HEK293 (cell line): ENCODE results near the gene PLCB1.
A peak's percentile ranks its signal among the peaks of the same experiment; 100 is the strongest.

Experiments
- CTCF ChIA-PET: fragments of 350-600 bp; formaldehyde crosslinking; extraction: SDS; loops from one replicate; lab custom pipeline; 2021; ENCODE audit warnings: antibody characterized with exemption; lab: Yijun Ruan, JAX
- POLR2A ChIA-PET: fragments of 300-600 bp; formaldehyde crosslinking; extraction: SDS; loops from one replicate; lab custom pipeline; 2020; ENCODE audit warnings: antibody characterized with exemption, inconsistent platforms; lab: Yijun Ruan, JAX
- H3K27ac ChIP-seq: fragments of 200-500 bp; sonication (Bioruptor generic); 2 replicates; pipeline ENCODE4 v1.5.1; 2014; ENCODE audit warnings: low read depth, low read length, control low read depth, inconsistent platforms; ENCODE audit errors: extremely low read depth
- H3K36me3 ChIP-seq, 2 experiments: fragments of 200-500 bp in 1 of 2; sonication (Bioruptor generic) in 1 of 2; 1 replicate in 1 of 2; 2 replicates in 1 of 2; pipeline ENCODE4 v1.5.1; 2014 to 2017; ENCODE audit warnings: inconsistent platforms in 2 of 2, low read length in 2 of 2; ENCODE audit not compliant: control insufficient read depth in 2 of 2, insufficient read depth in 1 of 2
- H3K4me1 ChIP-seq: fragments of 200-500 bp; sonication (Bioruptor generic); 2 replicates; pipeline ENCODE4 v1.5.1; 2014; ENCODE audit warnings: mild to moderate bottlenecking, low read length, inconsistent platforms; ENCODE audit not compliant: control insufficient read depth, insufficient read depth
- H3K4me3 ChIP-seq: 2 replicates; pipeline ENCODE4 v1.5.1; 2011; ENCODE audit warnings: low read depth, mild to moderate bottlenecking, control low read depth, low read length, moderate library complexity
- H3K9me3 ChIP-seq: fragments of 200-500 bp; sonication (Bioruptor generic); 2 replicates; pipeline ENCODE4 v1.5.1; 2014; ENCODE audit warnings: low read depth, low read length, inconsistent platforms; ENCODE audit not compliant: control insufficient read depth, insufficient read depth
- REST ChIP-seq: fragments of 450-650 bp; formaldehyde crosslinking; IDR thresholded peaks from 2 replicates; pipeline ENCODE4 v1.5.1; 2016; ENCODE audit warnings: missing biosample characterization, missing genetic modification characterization
- ZBTB11 ChIP-seq: fragments of 450-650 bp; formaldehyde crosslinking; conservative IDR thresholded peaks from 2 replicates; pipeline ENCODE4 v1.5.1; 2016; ENCODE audit warnings: low read depth, missing biosample characterization, missing genetic modification characterization
- ZBTB21 ChIP-seq: fragments of 450-650 bp; formaldehyde crosslinking; IDR thresholded peaks from 2 replicates; pipeline ENCODE4 v1.5.1; 2017; ENCODE audit warnings: missing biosample characterization, missing genetic modification characterization
- ZBTB26 ChIP-seq: fragments of 450-650 bp; formaldehyde crosslinking; optimal IDR thresholded peaks from 2 replicates; pipeline ENCODE3; 2016; ENCODE audit warnings: missing biosample characterization, mild to moderate bottlenecking, missing genetic modification characterization
- ZFP3 ChIP-seq: fragments of 450-650 bp; formaldehyde crosslinking; IDR thresholded peaks from 2 replicates; pipeline ENCODE4 v1.5.1; 2016; ENCODE audit warnings: low read depth, missing biosample characterization, missing genetic modification characterization
- ZIC2 ChIP-seq: fragments of 450-650 bp; formaldehyde crosslinking; IDR thresholded peaks from 2 replicates; pipeline ENCODE4 v1.5.1; 2016; ENCODE audit warnings: missing biosample characterization, missing genetic modification characterization
- ZNF175 ChIP-seq: fragments of 450-650 bp; formaldehyde crosslinking; IDR thresholded peaks from 2 replicates; pipeline ENCODE4 v1.5.1; 2016; ENCODE audit warnings: missing biosample characterization, missing genetic modification characterization
- ZNF18 ChIP-seq: fragments of 450-650 bp; formaldehyde crosslinking; IDR thresholded peaks from 2 replicates; pipeline ENCODE4 v1.5.1; 2016; ENCODE audit warnings: missing biosample characterization, missing genetic modification characterization
- ZNF202 ChIP-seq: fragments of 450-650 bp; formaldehyde crosslinking; IDR thresholded peaks from 2 replicates; pipeline ENCODE4 v1.5.1; 2016; ENCODE audit warnings: missing biosample characterization, missing genetic modification characterization, borderline replicate concordance
- ZNF354C ChIP-seq: fragments of 450-650 bp; formaldehyde crosslinking; IDR thresholded peaks from 2 replicates; pipeline ENCODE4 v1.5.1; 2016; ENCODE audit warnings: missing biosample characterization, missing genetic modification characterization, low read depth, borderline replicate concordance
- ZNF391 ChIP-seq: fragments of 450-650 bp; formaldehyde crosslinking; IDR thresholded peaks from 2 replicates; pipeline ENCODE4 v1.5.1; 2016; ENCODE audit warnings: low read depth, missing biosample characterization, missing genetic modification characterization, borderline replicate concordance
- ZNF404 ChIP-seq: fragments of 450-650 bp; formaldehyde crosslinking; IDR thresholded peaks from 2 replicates; pipeline ENCODE4 v1.5.1; 2017; ENCODE audit warnings: missing biosample characterization, missing genetic modification characterization
- ZNF600 ChIP-seq: fragments of 450-650 bp; formaldehyde crosslinking; IDR thresholded peaks from 2 replicates; pipeline ENCODE4 v1.5.1; 2016; ENCODE audit warnings: missing biosample characterization, missing genetic modification characterization
- ZNF610 ChIP-seq: fragments of 450-650 bp; formaldehyde crosslinking; IDR thresholded peaks from 2 replicates; pipeline ENCODE4 v1.5.1; 2016; ENCODE audit warnings: missing biosample characterization, missing genetic modification characterization, borderline replicate concordance
- ZNF664 ChIP-seq: fragments of 450-650 bp; formaldehyde crosslinking; IDR thresholded peaks from 2 replicates; pipeline ENCODE4 v1.5.1; 2016; ENCODE audit warnings: missing biosample characterization, missing genetic modification characterization
- ZNF830 ChIP-seq: fragments of 450-650 bp; IDR thresholded peaks from 2 replicates; pipeline ENCODE4 v1.5.0; 2018; ENCODE audit warnings: missing biosample characterization, missing genetic modification characterization, low read depth, mild to moderate bottlenecking, moderate library complexity
- ZSCAN18 ChIP-seq: fragments of 450-650 bp; formaldehyde crosslinking; IDR thresholded peaks from 2 replicates; pipeline ENCODE4 v1.5.1; 2016; ENCODE audit warnings: missing biosample characterization, missing genetic modification characterization

PLCB1 gene

GRCh38 chr20:8515810-8516435, 383.9 kb downstream of the PLCB1 start:
- TF ChIP-seq ZBTB21 (tag by site-specific recombination) (0 out of 2 replicates have a peak, but pooled peaks have one; percentile 19), ZBTB26 (tag by site-specific recombination) (no peak)
- no peak overlapping the region for H3K4me3 ChIP-seq
- no peaks in the 10 kb centered on the region for H3K9me3 ChIP-seq
- H3K4me1 ChIP-seq: no peaks in the 10 kb centered on the region
- no peak overlapping the region for H3K27ac ChIP-seq
- H3K36me3 ChIP-seq: no peaks in the 10 kb centered on the region
- ChIA-PET CTCF (no interaction called here), POLR2A (no interaction called here)

GRCh38 chr20:8518878-8519277, 386.8 kb downstream of the PLCB1 start:
- Histone ChIP-seq H3K4me3 (no peak overlapping the region), H3K4me1 (no peaks in the 10 kb centered on the region), H3K9me3 (no peaks in the 10 kb centered on the region), H3K36me3 (no peaks in the 10 kb centered on the region), H3K27ac (no peak overlapping the region)
- CTCF ChIA-PET: interaction anchor here (0.6 kb wide), 1 partner anchor 67 kb away, joined by 3 read pairs; no protein-coding TSS in a partner anchor
- TF ChIP-seq ZNF404 (tag by site-specific recombination) (no peak), ZNF610 (tag by site-specific recombination) (peak; percentile 18; the same call in 1 of the 2 replicates), ZIC2 (tag by site-specific recombination) (peak; percentile 53; the same call in 1 of the 2 replicates), ZNF600 (tag by site-specific recombination) (no peak)
- POLR2A ChIA-PET: no interaction called here

GRCh38 chr20:8519887-8520286, 387.8 kb downstream of the PLCB1 start:
- Histone ChIP-seq H3K4me1 (no peaks in the 10 kb centered on the region), H3K36me3 (no peaks in the 10 kb centered on the region), H3K4me3 (no peak overlapping the region), H3K9me3 (no peaks in the 10 kb centered on the region)
- TF ChIP-seq ZNF175 (tag by site-specific recombination) (no peak), ZNF664 (tag by site-specific recombination) (no peak), REST (tag by site-specific recombination) (no peak), ZFP3 (no peak), ZNF830 (tag by site-specific recombination) (no peak), ZNF202 (no peak), ZNF391 (tag by site-specific recombination) (no peak), ZNF354C (tag by site-specific recombination) (no peak), ZSCAN18 (tag by site-specific recombination) (no peak), ZNF18 (tag by site-specific recombination) (no peak), ZBTB11 (tag by site-specific recombination) (no peak)
- TF ChIP-seq, all 188 proteins: peak for 0
- POLR2A ChIA-PET: interaction anchor here (0.6 kb wide), 1 partner anchor 27 kb away, joined by 3 read pairs; no protein-coding TSS in a partner anchor
- CTCF ChIA-PET: no interaction called here
- no peak overlapping the region for H3K27ac ChIP-seq
